GM10266 (cell line): Measurements from ENCODE around the gene SLC25A43.
"Not testable (repeated sequence)": the region's sequence is repeated elsewhere in the genome, so short reads cannot be mapped to it uniquely, and the experiment has no call there.

ENCODE experiments used
- DNase-seq: peaks from one replicate; pipeline ENCODE4 v3.0.0; 2012; ENCODE audit errors: extremely low spot score
- CTCF ChIP-seq: IDR thresholded peaks from 2 replicates; pipeline ENCODE4 v1.5.1; 2012; ENCODE audit warnings: mild to moderate bottlenecking, low read depth; ENCODE audit not compliant: control insufficient read depth, insufficient read depth; ENCODE audit errors: missing control alignments

The SLC25A43 gene

GRCh38 chrX:119421016-119421705 is 22.0 kb downstream of the SLC25A43 start:
- TF ChIP-seq CTCF, result no peak
- DNase-seq, result no peak

- no peak for TF ChIP-seq CTCF
- DNase-seq, result no peak
These were observed 24.5 kb downstream of the SLC25A43 start for GRCh38 chrX:119423631-119424030.

GRCh38 chrX:119424999-119425398 is 25.9 kb downstream of the SLC25A43 start:
- DNase-seq, result no peak
- no peak for TF ChIP-seq CTCF

GRCh38 chrX:119427024-119427794 is 28.1 kb downstream of the SLC25A43 start:
- TF ChIP-seq CTCF, result no peak

GRCh38 chrX:119427795-119428185 is 28.7 kb downstream of the SLC25A43 start:
- DNase-seq, result no peak
- no peak for TF ChIP-seq CTCF

More at GRCh38 chrX:119427024-119427794, 28.1 kb downstream of the SLC25A43 start:
- peak; percentile 36 for DNase-seq

GRCh38 chrX:119429471-119429870 is 30.3 kb downstream of the SLC25A43 start:
- DNase-seq, result no peak
- TF ChIP-seq CTCF, result no peak

- DNase-seq, result not testable (repeated sequence)
These were observed 42.2 kb downstream of the SLC25A43 start for GRCh38 chrX:119441295-119441694.
